Stimulated activated naive CD8-positive, alpha-beta T cell treated with anti-CD3 and anti-CD28 coated beads, Interleukin-15, amount 100 ng/mL, for 72 hours (primary cell): ENCODE results near the gene BPIFA2.
"Not testable (repeated sequence)": the region's sequence is repeated elsewhere in the genome, so short reads cannot be mapped to it uniquely, and the experiment has no call there.

ENCODE experiments used
- ATAC-seq: fragments of 150-1000 bp; cut with Tn5 transposase; 2 replicates; pipeline ENCODE4 v1.10.0; 2021; ENCODE audit warnings: mild to moderate bottlenecking, moderate library complexity
- DNase-seq, 2 donors: peaks; one replicate each; pipeline ENCODE4 v3.0.0; 2021 to 2022
- H3K27ac Mint-ChIP-seq, 2 donors: one replicate each; pipeline ENCODE4 v1.8.0; 2022; ENCODE audit warnings: mild to moderate bottlenecking in 2 of 2, mixed read lengths in 2 of 2, moderate library complexity in 2 of 2
- H3K27me3 Mint-ChIP-seq: one replicate; pipeline ENCODE4 v1.8.0; 2022; ENCODE audit warnings: mixed read lengths
- H3K4me1 Mint-ChIP-seq: one replicate; pipeline ENCODE4 v1.8.0; 2022; ENCODE audit warnings: mild to moderate bottlenecking, mixed read lengths
- H3K4me3 Mint-ChIP-seq, 2 donors: one replicate each; pipeline ENCODE4 v1.8.0; 2022; ENCODE audit warnings: mild to moderate bottlenecking in 2 of 2, mixed read lengths in 2 of 2, moderate library complexity in 1 of 2
- H3K9me3 Mint-ChIP-seq, 2 donors: one replicate each; pipeline ENCODE4 v1.8.0; 2022; ENCODE audit warnings: mixed read lengths in 2 of 2

BPIFA2 gene

GRCh38 chr20:33175123-33175522 is 7.2 kb downstream of the BPIFA2 start:
- peaks cover 12 to 15% of the 10 kb centered on the region in 2 donors for H3K9me3 Mint-ChIP-seq
- no peaks in the 10 kb centered on the region for H3K4me1 Mint-ChIP-seq
- H3K27me3 Mint-ChIP-seq = no peaks in the 10 kb centered on the region
- ATAC-seq (no peak), DNase-seq (no peak)
- H3K4me3 Mint-ChIP-seq = no peak overlapping the region
- no peak overlapping the region for H3K27ac Mint-ChIP-seq

GRCh38 chr20:33176101-33176500 is 8.1 kb downstream of the BPIFA2 start:
- peaks cover 3 to 5% of the 10 kb centered on the region in 2 donors for H3K9me3 Mint-ChIP-seq

GRCh38 chr20:33177866-33178265 is 9.9 kb downstream of the BPIFA2 start:
- no peak for DNase-seq
- H3K4me3 Mint-ChIP-seq = no peak overlapping the region
- no peaks in the 10 kb centered on the region for H3K9me3 Mint-ChIP-seq
- H3K27ac Mint-ChIP-seq = no peak overlapping the region
- H3K27me3 Mint-ChIP-seq = no peaks in the 10 kb centered on the region
- ATAC-seq = no peak
- H3K4me1 Mint-ChIP-seq = no peaks in the 10 kb centered on the region

More at GRCh38 chr20:33176101-33176500, 8.1 kb downstream of the BPIFA2 start:
- Mint-ChIP-seq H3K4me3 (no peak overlapping the region), H3K27me3 (no peaks in the 10 kb centered on the region), H3K27ac (peak overlapping the region in 1 of 2 donors; percentile 7), H3K4me1 (no peaks in the 10 kb centered on the region)
- DNase-seq = no peak
- ATAC-seq = no peak

GRCh38 chr20:33178726-33179125 is 10.8 kb downstream of the BPIFA2 start:
- no peak overlapping the region for H3K27ac Mint-ChIP-seq
- H3K4me3 Mint-ChIP-seq = no peak overlapping the region
- no peaks in the 10 kb centered on the region for H3K4me1 Mint-ChIP-seq
- DNase-seq (no peak), ATAC-seq (no peak)
- peaks cover 6% of the 10 kb centered on the region for H3K27me3 Mint-ChIP-seq
- peaks cover 0 to 7% of the 10 kb centered on the region in 2 donors for H3K9me3 Mint-ChIP-seq

GRCh38 chr20:33180169-33180568 is 12.2 kb downstream of the BPIFA2 start:
- ATAC-seq = no peak
- Mint-ChIP-seq H3K9me3 (peaks cover 0 to 7% of the 10 kb centered on the region in 2 donors), H3K27ac (no peak overlapping the region), H3K4me3 (no peak overlapping the region), H3K4me1 (no peaks in the 10 kb centered on the region), H3K27me3 (peaks cover 7% of the 10 kb centered on the region)
- DNase-seq = no peak

- no peak for ATAC-seq
- H3K4me1 Mint-ChIP-seq = no peaks in the 10 kb centered on the region
- no peak overlapping the region for H3K4me3 Mint-ChIP-seq
- no peak for DNase-seq
- H3K27me3 Mint-ChIP-seq = peaks cover 7% of the 10 kb centered on the region
- H3K27ac Mint-ChIP-seq = no peak overlapping the region
- H3K9me3 Mint-ChIP-seq = peaks cover 0 to 7% of the 10 kb centered on the region in 2 donors
Observed at GRCh38 chr20:33181482-33182093, 13.6 kb downstream of the BPIFA2 start.

- no peaks in the 10 kb centered on the region for H3K4me1 Mint-ChIP-seq
- no peak for DNase-seq
- peaks cover 0 to 7% of the 10 kb centered on the region in 2 donors for H3K9me3 Mint-ChIP-seq
- H3K27me3 Mint-ChIP-seq = peaks cover 7% of the 10 kb centered on the region
- H3K4me3 Mint-ChIP-seq = no peak overlapping the region
- H3K27ac Mint-ChIP-seq = no peak overlapping the region
- ATAC-seq = no peak
Observed at GRCh38 chr20:33183312-33183711, 15.4 kb downstream of the BPIFA2 start.

GRCh38 chr20:33185031-33185590 is 17.2 kb downstream of the BPIFA2 start:
- ATAC-seq, H3K4me3 Mint-ChIP-seq, H3K9me3 Mint-ChIP-seq, H3K27me3 Mint-ChIP-seq, H3K4me1 Mint-ChIP-seq, DNase-seq, H3K27ac Mint-ChIP-seq: not testable (repeated sequence)

- Mint-ChIP-seq H3K9me3 (peaks cover 0 to 7% of the 10 kb centered on the region in 2 donors), H3K27ac (no peak overlapping the region), H3K4me3 (no peak overlapping the region), H3K4me1 (no peaks in the 10 kb centered on the region), H3K27me3 (peaks cover 7% of the 10 kb centered on the region)
- ATAC-seq = no peak
- DNase-seq = no peak
Observed at GRCh38 chr20:33187491-33187890, 19.5 kb downstream of the BPIFA2 start.

GRCh38 chr20:33188421-33188820 is 20.5 kb downstream of the BPIFA2 start:
- Mint-ChIP-seq H3K27me3 (peaks cover 3% of the 10 kb centered on the region), H3K4me1 (no peaks in the 10 kb centered on the region), H3K27ac (no peak overlapping the region), H3K4me3 (no peak overlapping the region), H3K9me3 (peaks cover 0 to 3% of the 10 kb centered on the region in 2 donors)
- no peak for ATAC-seq
- no peak for DNase-seq

- H3K4me1 Mint-ChIP-seq = no peaks in the 10 kb centered on the region
- H3K27ac Mint-ChIP-seq = no peak overlapping the region
- H3K9me3 Mint-ChIP-seq = no peaks in the 10 kb centered on the region
- no peak for ATAC-seq
- no peak overlapping the region for H3K4me3 Mint-ChIP-seq
- no peaks in the 10 kb centered on the region for H3K27me3 Mint-ChIP-seq
- no peak for DNase-seq
Observed at GRCh38 chr20:33191484-33191883, 23.5 kb downstream of the BPIFA2 start.

GRCh38 chr20:33191955-33192354 is 24.0 kb downstream of the BPIFA2 start:
- ATAC-seq = no peak
- DNase-seq = no peak
- Mint-ChIP-seq H3K4me1 (no peaks in the 10 kb centered on the region), H3K27me3 (no peaks in the 10 kb centered on the region), H3K9me3 (no peaks in the 10 kb centered on the region), H3K4me3 (no peak overlapping the region), H3K27ac (no peak overlapping the region)

GRCh38 chr20:33192912-33193501 is 25.0 kb downstream of the BPIFA2 start:
- no peaks in the 10 kb centered on the region for H3K4me1 Mint-ChIP-seq
- ATAC-seq (no peak), DNase-seq (no peak)
- H3K27ac Mint-ChIP-seq = no peak overlapping the region
- peaks cover under 1% of the 10 kb centered on the region for H3K27me3 Mint-ChIP-seq
- H3K9me3 Mint-ChIP-seq = no peaks in the 10 kb centered on the region
- H3K4me3 Mint-ChIP-seq = no peak overlapping the region

GRCh38 chr20:33199026-33199425 is 31.1 kb downstream of the BPIFA2 start:
- no peaks in the 10 kb centered on the region for H3K9me3 Mint-ChIP-seq
- ATAC-seq (no peak), DNase-seq (no peak)
- peaks cover 16% of the 10 kb centered on the region for H3K27me3 Mint-ChIP-seq
- no peaks in the 10 kb centered on the region for H3K4me1 Mint-ChIP-seq
- H3K4me3 Mint-ChIP-seq = no peak overlapping the region
- no peak overlapping the region for H3K27ac Mint-ChIP-seq

- no peak overlapping the region for H3K4me3 Mint-ChIP-seq
- no peak overlapping the region for H3K27ac Mint-ChIP-seq
- peaks cover 30% of the 10 kb centered on the region for H3K27me3 Mint-ChIP-seq
- H3K9me3 Mint-ChIP-seq = no peaks in the 10 kb centered on the region
- ATAC-seq (no peak), DNase-seq (no peak)
- no peaks in the 10 kb centered on the region for H3K4me1 Mint-ChIP-seq
Observed at GRCh38 chr20:33202451-33202850, 34.5 kb downstream of the BPIFA2 start.

- H3K9me3 Mint-ChIP-seq = no peaks in the 10 kb centered on the region
- ATAC-seq = no peak
- no peak for DNase-seq
- no peaks in the 10 kb centered on the region for H3K4me1 Mint-ChIP-seq
- no peak overlapping the region for H3K4me3 Mint-ChIP-seq
- H3K27me3 Mint-ChIP-seq = peaks cover 34% of the 10 kb centered on the region
- H3K27ac Mint-ChIP-seq = no peak overlapping the region
Observed at GRCh38 chr20:33203444-33203843, 35.5 kb downstream of the BPIFA2 start.
